A549 (cell line): ENCODE results near the gene CNTNAP2.

Experiments used
- CBX2 ChIP-seq: fragments of 200-600 bp; sonication (generic); IDR thresholded peaks from 2 replicates; pipeline ENCODE4 v1.6.1; 2016; ENCODE audit warnings: low read depth, mild to moderate bottlenecking, borderline replicate concordance
- CTCF ChIP-seq: fragments of >200 bp; sonication (Bioruptor Twin); formaldehyde crosslinking; IDR thresholded peaks from 3 replicates; pipeline ENCODE4 v1.5.1; 2016
- EP300 ChIP-seq, 2 experiments: fragments of >200 bp; sonication (Bioruptor Twin); formaldehyde crosslinking; IDR thresholded peaks; 2 replicates in 1 of 2; 3 replicates in 1 of 2; pipeline ENCODE4 v1.6.1; 2016 to 2017
- HDAC2 ChIP-seq: fragments of 200-600 bp; sonication (generic); IDR thresholded peaks from 2 replicates; pipeline ENCODE4 v1.6.1; 2016
- MAZ ChIP-seq: fragments of 150-350 bp; IDR thresholded peaks from 2 replicates; pipeline ENCODE4 v1.6.1; 2014; ENCODE audit warnings: antibody characterized with exemption, low read depth, low read length, borderline replicate concordance
- PHF8 ChIP-seq: fragments of 200-600 bp; sonication (generic); IDR thresholded peaks from 2 replicates; pipeline ENCODE4 v1.6.1; 2016; ENCODE audit warnings: low read depth, mild to moderate bottlenecking, antibody characterized with exemption, moderate library complexity, borderline replicate concordance
- RAD21 ChIP-seq, 2 experiments: fragments of >200 bp in 1 of 2; sonication (Bioruptor Twin) in 1 of 2; formaldehyde crosslinking in 1 of 2; IDR thresholded peaks in 1 of 2; conservative IDR thresholded peaks in 1 of 2; 2 replicates in 1 of 2; 3 replicates in 1 of 2; pipeline ENCODE4 v1.6.1; 2012 to 2018; ENCODE audit warnings: inconsistent platforms in 1 of 2

GRCh38 chr7:148367731-148368475, 2251.3 kb downstream of the CNTNAP2 start:
- TF ChIP-seq PHF8 (no peak), EP300 (IDR thresholded peaks at IDR 0.05) (no peak), RAD21 (conservative IDR thresholded peaks at IDR 0.05 in 1 of 2, IDR thresholded peaks at IDR 0.05 in 1 of 2) (no peak), CTCF (no peak), CBX2 (no peak), MAZ (no peak), HDAC2 (no peak)
